ENCODE data around the gene GBP3.
"Not testable (repeated sequence)": the region's sequence is repeated elsewhere in the genome, so short reads cannot be mapped to it uniquely, and the experiment has no call there.

Gene GBP3

GRCh38 chr1:88974616-88975172 is 48.0 kb downstream of the GBP3 start:
- DNase-seq, result not testable (repeated sequence)

- DNase-seq, result no peak
Observed at GRCh38 chr1:88973520-88974137, 49.0 kb downstream of the GBP3 start.

- no peak for DNase-seq
Observed at GRCh38 chr1:88961647-88962275, 60.9 kb downstream of the GBP3 start.

GRCh38 chr1:88961081-88961480 is 61.6 kb downstream of the GBP3 start:
- no peak for DNase-seq

All from NCI-H2029 treated with DMSO at 0.1 percent for 48 hours (cell line).